Measurements from ENCODE around the gene SLC22A15.
"Not testable (repeated sequence)": the region's sequence is repeated elsewhere in the genome, so short reads cannot be mapped to it uniquely, and the experiment has no call there.

SLC22A15 gene

DNA sequence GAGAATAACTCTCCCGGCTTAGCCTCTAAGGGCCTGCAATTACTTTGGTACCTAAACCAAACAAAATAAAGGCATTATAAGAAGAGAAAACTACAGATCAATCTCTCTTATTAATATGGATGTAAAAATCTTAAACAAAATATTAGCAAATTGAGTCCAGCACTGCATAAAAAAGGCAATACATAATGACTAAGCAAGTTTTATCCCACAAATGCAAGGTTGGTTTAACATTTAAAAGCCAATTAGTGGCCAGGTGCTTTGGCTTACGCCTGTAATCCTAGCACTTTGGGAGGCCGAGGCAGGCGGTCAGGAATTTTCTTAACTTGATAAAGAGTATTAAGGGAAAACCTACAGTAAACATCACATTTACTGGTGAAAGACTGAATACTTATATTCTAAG is 67.8 kb downstream of the SLC22A15 start:
- DNase-seq, result no peak

GRCh38 chr1:116046933-116047332 is 70.6 kb downstream of the SLC22A15 start:
- not testable (repeated sequence) for DNase-seq

DNA sequence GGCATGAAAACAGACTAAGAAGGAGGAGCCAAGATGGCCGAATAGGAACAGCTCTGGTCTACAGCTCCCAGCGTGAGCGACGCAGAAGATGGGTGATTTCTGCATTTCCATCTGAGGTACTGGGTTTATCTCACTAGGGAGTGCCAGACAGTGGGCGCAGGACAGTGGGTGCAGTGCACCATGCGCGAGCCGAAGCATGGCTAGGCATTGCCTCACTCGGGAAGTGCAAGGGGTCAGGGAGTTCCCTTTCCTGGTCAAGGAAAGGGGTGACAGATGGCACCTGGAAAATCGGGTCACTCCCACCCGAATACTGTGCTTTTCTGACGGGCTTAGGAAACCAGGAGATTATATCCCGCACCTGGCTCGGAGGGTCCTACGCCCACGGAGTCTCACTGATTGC is 75.6 kb downstream of the SLC22A15 start:
- DNase-seq, result not testable (repeated sequence)

- no peak for DNase-seq
Measured at GRCh38 chr1:116062201-116062600, 85.9 kb downstream of the SLC22A15 start.

DNA sequence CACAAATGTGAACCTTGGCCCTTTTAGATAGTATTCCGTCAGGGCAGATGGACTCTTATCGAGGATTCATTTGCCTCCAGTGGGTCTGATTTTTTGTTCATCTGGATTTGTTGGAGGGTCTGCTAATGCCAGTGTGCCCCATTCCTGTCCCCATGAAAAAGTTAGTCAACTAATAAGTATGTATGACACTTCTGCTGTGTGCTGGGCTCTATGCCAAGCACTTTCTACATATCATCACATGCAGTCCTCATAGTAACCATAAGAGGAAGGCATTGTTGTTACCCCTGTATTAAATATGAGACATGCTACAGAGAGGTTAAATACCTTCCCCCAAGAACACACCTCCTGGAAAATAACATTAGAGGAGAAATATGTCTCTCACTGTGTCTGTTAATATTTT is 88.3 kb downstream of the SLC22A15 start:
- DNase-seq, result no peak

DNA sequence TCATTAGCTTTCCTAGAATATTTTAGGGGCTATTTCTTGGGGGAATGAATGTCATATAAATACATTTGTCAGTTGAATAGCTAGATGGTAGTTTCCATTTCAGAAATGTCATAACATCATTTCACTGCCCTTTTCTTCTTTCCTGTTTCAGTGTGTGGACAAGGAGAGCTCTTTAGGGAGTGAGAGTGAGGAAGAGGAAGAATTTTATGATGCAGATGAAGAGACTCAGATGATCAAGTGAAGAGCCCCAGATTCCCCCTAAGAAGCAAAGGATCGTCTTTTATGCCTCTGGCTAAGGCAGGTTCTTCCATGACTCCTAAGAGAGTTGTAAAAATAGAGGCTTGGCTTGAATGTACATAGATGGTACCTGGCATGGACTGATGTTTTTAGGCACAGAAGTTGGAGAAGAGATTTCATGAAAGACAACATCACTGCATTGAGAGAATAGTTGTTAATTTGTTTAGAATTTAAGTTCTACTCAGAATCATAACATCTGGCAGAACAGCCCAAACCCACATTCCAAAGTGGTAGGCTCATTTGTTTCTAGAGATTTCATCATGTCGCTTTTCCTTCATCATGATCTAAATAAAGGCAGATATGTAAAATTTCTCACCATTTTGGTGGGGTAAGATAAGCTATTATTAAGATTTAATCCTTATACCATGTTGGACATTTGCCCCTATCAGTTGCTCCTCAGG is 90.7 kb downstream of the SLC22A15 start:
- no peak for DNase-seq

GRCh38 chr1:116067566-116067890 is 91.2 kb downstream of the SLC22A15 start:
- DNase-seq, result no peak

DNA sequence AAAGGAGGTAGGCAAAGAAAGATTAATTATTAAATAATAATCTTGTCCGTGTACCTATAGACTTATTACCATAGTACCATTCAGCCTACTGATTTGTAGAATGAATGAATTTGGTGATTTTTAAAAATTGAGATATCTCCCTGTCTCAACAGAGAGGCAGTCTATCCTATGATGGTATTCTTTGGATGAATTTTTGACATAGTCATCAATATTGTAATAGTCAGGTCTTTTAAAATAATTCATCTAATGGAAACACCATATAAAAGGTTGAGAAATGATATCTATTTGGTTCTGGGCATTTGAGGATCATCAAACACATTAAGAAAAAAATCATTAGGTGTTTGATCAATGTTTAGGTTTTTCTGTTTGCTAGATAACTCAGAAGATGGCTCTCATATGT is 99.3 kb downstream of the SLC22A15 start:
- no peak for DNase-seq

- no peak for DNase-seq
Measured at GRCh38 chr1:116075990-116076389, 99.7 kb downstream of the SLC22A15 start.

- no peak for DNase-seq
Measured at GRCh38 chr1:116076831-116077230, 100.5 kb downstream of the SLC22A15 start.

DNA sequence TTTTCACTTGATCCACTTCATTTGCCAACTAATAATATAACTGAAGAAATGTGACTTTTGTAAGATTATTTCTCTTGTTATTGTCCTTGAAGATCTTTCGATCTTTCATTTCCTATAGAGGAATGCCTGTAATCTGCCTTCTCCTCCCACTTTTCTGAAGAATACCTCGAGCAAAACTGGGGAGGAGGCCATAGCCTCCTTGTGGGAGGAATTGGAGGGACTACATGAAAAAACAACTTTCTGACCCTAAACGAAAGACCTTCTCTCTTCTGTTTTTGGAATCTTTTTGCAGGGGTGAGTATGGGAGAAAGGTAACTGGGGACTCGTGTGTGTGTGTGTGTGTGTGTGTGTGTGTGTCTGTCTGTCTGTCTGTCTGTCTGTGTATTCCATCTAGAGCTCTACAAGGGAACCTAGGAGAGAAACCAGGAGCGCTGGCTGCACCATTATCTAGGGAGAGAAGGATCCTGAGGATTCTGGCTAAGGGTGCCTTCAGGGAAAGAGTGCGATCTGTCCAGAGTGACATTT is 102.4 kb downstream of the SLC22A15 start:
- DNase-seq, result no peak

- DNase-seq, result no peak
Measured at GRCh38 chr1:116087628-116088027, 111.3 kb downstream of the SLC22A15 start.

- DNase-seq, result no peak
Measured at GRCh38 chr1:116089870-116090269, 113.6 kb downstream of the SLC22A15 start.

GRCh38 chr1:116091083-116091482 is 114.8 kb downstream of the SLC22A15 start:
- DNase-seq, result no peak

DNA sequence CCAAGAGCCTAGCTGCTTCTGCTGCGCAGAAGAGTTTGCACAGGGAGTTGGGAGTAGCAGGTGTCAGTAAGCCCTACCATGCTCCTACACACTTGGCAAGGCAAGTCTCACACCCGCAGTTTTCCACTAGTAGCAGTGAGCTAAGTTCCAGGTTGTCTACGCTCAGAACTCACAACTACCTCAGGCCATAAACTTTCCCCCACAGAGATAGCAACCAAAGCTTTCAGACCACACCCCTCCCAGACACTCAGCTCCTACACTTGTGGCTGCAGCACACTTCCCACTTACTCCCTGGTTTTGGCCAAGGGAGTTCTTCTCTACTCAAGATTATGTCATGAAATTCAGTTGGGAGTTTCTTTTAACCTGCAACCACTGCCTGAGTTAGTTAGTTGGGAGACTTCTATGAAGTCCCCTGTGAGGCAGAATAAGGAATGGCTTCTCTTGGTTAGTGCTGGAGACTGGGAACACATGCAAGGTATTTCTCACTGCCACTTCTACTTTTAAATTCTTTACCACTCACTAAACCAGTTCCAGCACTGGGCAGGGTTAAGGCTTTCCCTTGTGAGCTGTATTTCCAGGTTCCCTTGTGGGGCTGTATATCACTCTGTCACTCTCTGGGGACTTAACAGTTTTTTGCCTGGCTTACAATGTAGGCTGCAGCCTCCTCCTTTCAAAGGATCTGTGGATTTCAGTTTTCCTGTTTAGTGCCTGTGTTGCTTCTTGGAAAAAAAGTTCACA is 116.6 kb downstream of the SLC22A15 start:
- DNase-seq, result no peak

GRCh38 chr1:116095027-116095426 is 118.7 kb downstream of the SLC22A15 start:
- DNase-seq, result no peak

DNA sequence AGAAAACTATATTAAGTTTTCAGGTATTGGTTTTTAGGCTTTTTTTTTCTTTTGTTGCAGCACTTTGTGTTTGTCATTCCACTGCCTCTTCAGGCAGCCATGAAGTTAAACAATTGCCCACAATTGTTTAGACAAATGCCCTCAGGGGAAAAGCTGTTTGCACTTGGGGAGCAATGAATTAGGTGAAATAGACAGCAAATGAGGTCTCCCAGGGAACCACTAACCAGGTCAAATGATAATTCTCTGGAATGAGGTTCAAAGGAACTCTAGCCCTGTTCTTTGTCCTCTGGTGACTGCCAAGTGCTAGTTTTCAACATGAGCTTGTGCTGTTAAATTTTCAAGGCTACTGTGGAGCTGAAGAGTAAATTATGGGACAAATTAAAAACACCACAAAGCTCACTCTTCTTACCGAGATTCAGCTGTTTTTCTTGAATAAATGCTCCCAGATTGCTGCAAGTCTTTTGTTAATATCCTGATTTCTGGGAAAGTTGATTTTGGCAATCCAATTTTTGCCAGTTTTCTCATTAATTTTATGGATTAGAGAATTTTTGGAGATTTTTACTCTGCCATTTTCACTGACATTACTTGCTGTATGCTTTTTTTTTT is 119.8 kb downstream of the SLC22A15 start:
- no peak for DNase-seq

GRCh38 chr1:116097626-116098025 is 121.3 kb downstream of the SLC22A15 start:
- DNase-seq, result no peak

DNA sequence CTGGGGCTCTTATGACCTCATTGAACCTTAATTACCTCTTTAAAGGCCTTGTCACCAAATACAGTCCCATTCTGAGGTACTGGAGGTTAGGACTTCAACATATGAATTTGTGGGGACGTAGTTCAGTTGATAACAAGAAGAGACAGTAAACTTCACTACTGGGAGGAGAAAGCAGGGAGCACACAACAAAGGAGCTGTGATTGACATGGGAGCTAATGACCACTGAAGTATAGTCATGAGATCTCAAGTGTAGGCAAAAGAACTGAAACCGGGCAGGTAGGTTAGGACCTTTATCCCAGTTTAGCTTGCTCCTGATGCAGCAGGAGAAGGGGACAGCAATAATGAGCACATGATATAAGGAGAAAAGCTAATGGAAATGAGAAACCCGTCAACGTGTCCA is 123.1 kb downstream of the SLC22A15 start:
- no peak for DNase-seq

GRCh38 chr1:116099919-116100318 is 123.6 kb downstream of the SLC22A15 start:
- no peak for DNase-seq

DNA sequence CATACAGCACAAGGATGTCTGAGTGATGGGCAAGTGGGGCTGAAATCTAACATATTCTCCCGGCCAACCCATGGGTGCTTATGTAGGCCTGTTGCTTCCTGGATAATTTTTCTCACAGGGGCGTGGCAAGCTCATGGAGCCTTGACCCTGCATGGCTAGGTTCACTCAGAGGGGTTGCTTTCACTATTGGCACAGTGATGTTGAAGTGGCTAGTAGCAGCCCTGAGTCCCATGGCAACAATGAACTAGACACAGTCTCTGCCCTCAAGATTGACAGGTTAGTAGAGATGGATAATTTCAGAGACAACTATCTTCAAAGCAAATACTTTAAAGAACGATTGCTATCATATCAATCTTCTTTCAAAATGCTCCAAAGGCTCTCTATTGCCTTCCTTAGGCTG is 128.4 kb downstream of the SLC22A15 start:
- no peak for DNase-seq

GRCh38 chr1:116105996-116106395 is 129.7 kb downstream of the SLC22A15 start:
- no peak for DNase-seq

DNA sequence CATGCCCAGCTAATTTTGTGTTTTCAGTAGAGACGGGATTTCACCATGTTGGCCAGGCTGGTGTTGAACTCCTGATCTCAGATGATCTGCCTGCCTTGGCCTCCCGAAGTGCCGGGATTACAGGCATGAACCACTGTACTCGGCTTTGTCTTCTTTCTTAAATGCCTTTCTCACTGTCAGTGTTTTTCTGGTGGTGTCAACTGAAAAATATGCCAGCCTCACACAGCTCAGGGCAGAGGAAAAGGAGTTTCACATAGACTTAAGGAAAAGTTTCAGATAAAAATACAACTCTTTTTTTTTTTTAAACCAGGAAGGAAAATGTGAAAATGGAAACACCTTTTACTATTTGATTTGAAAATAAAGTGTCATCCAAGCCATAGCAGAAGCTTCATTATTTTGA is 130.3 kb downstream of the SLC22A15 start:
- DNase-seq, result no peak

GRCh38 chr1:116107371-116107770 is 131.1 kb downstream of the SLC22A15 start:
- no peak for DNase-seq
